Left kidney (tissue), 2 donors: ENCODE data around the gene XYLT1. TPM values are rescaled to one million over a fixed set of nuclear protein-coding genes. Genes with fewer than 3 reads are reported as not detected.
"Not testable (repeated sequence)": the region's sequence is repeated elsewhere in the genome, so short reads cannot be mapped to it uniquely, and the experiment has no call there.

Experiments used
- DNase-seq: peaks from one replicate; pipeline ENCODE4 v3.0.0-alpha.2; 2013
- polyA plus RNA-seq: library from polyadenylated mRNA; unstranded; fragments of 120-200 nt; gene quantifications from one replicate; pipeline ENCODE4 v1.2.1, GENCODE V29; 2013; ENCODE audit not compliant: insufficient read length

The XYLT1 gene
- polyA plus RNA-seq, 1 donor = 7.9 TPM

GRCh38 chr16:17431968-17432625, 38.7 kb downstream of the XYLT1 start:
- DNase-seq = no peak

GRCh38 chr16:17431012-17431411, 39.7 kb downstream of the XYLT1 start:
- no peak for DNase-seq

GRCh38 chr16:17426451-17426850, 44.3 kb downstream of the XYLT1 start:
- no peak for DNase-seq

- no peak for DNase-seq
Observed at GRCh38 chr16:17424771-17425170, 46.0 kb downstream of the XYLT1 start.

GRCh38 chr16:17423221-17423620, 47.5 kb downstream of the XYLT1 start:
- DNase-seq = no peak

- no peak for DNase-seq
Observed at GRCh38 chr16:17420816-17421215, 49.9 kb downstream of the XYLT1 start.

GRCh38 chr16:17419266-17419665, 51.5 kb downstream of the XYLT1 start:
- no peak for DNase-seq

GRCh38 chr16:17417740-17418139, 53.0 kb downstream of the XYLT1 start:
- no peak for DNase-seq

GRCh38 chr16:17416461-17417311, 54.1 kb downstream of the XYLT1 start:
- peak; percentile 20 for DNase-seq

- no peak for DNase-seq
Observed at GRCh38 chr16:17414916-17415315, 55.8 kb downstream of the XYLT1 start.

GRCh38 chr16:17414421-17414820, 56.3 kb downstream of the XYLT1 start:
- no peak for DNase-seq

- DNase-seq = no peak
Observed at GRCh38 chr16:17413508-17413907, 57.3 kb downstream of the XYLT1 start.

- DNase-seq = no peak
Observed at GRCh38 chr16:17412791-17413190, 58.0 kb downstream of the XYLT1 start.

- DNase-seq = no peak
Observed at GRCh38 chr16:17412221-17412620, 58.5 kb downstream of the XYLT1 start.

GRCh38 chr16:17411263-17411662, 59.5 kb downstream of the XYLT1 start:
- DNase-seq = no peak

GRCh38 chr16:17410316-17410715, 60.4 kb downstream of the XYLT1 start:
- DNase-seq = not testable (repeated sequence)

- no peak for DNase-seq
Observed at GRCh38 chr16:17409894-17410293, 60.9 kb downstream of the XYLT1 start.

- DNase-seq = no peak
Observed at GRCh38 chr16:17408955-17409441, 61.8 kb downstream of the XYLT1 start.

GRCh38 chr16:17408296-17408695, 62.5 kb downstream of the XYLT1 start:
- no peak for DNase-seq

GRCh38 chr16:17407321-17407720, 63.4 kb downstream of the XYLT1 start:
- DNase-seq = no peak

GRCh38 chr16:17404941-17405689, 65.6 kb downstream of the XYLT1 start:
- no peak for DNase-seq

- no peak for DNase-seq
Observed at GRCh38 chr16:17403859-17404545, 66.8 kb downstream of the XYLT1 start.
